ENCODE results near the gene FAM163B. TPM values are rescaled to one million over a fixed set of nuclear protein-coding genes. Genes with fewer than 3 reads are reported as not detected.

FAM163B gene
- total RNA-seq, 2 donors from 2014 or later = not detected

- Histone ChIP-seq H3K4me1 (ENCODE audit: control insufficient read depth in 1 of 2, low read depth in 2 of 2) (no peaks in the 10 kb centered on the region), H3K27me3 (replicated peaks; ENCODE audit: insufficient read depth) (no peaks in the 10 kb centered on the region), H3K9me3 (no peaks in the 10 kb centered on the region), H3K27ac (no peak overlapping the region), H3K4me3 (no peak overlapping the region), H3K36me3 (no peaks in the 10 kb centered on the region)
- ATAC-seq (ENCODE audit: insufficient number of reproducible peaks, low FRiP score, low read depth) = no peak
- no peak for TF ChIP-seq CTCF (IDR thresholded peaks at IDR 0.05)
- no peak for DNase-seq (ENCODE audit: low spot score)
Observed at GRCh38 chr9:133638711-133639110, 29.5 kb upstream of the FAM163B start.

- DNase-seq (ENCODE audit: low spot score) = no peak
- no peaks in the 10 kb centered on the region for H3K36me3 ChIP-seq
- H3K4me3 ChIP-seq = no peak overlapping the region
- no peak for ATAC-seq (ENCODE audit: insufficient number of reproducible peaks, low FRiP score, low read depth)
- no peaks in the 10 kb centered on the region for H3K9me3 ChIP-seq
- no peaks in the 10 kb centered on the region for H3K27me3 ChIP-seq (replicated peaks; ENCODE audit: insufficient read depth)
- no peak overlapping the region for H3K27ac ChIP-seq
- H3K4me1 ChIP-seq (ENCODE audit: control insufficient read depth in 1 of 2, low read depth in 2 of 2) = no peaks in the 10 kb centered on the region
- TF ChIP-seq CTCF (IDR thresholded peaks at IDR 0.05) = no peak
Observed at GRCh38 chr9:133638076-133638475, 28.9 kb upstream of the FAM163B start.

GRCh38 chr9:133637451-133638055 is 28.4 kb upstream of the FAM163B start:
- H3K4me3 ChIP-seq = no peak overlapping the region
- no peaks in the 10 kb centered on the region for H3K36me3 ChIP-seq
- TF ChIP-seq CTCF (IDR thresholded peaks at IDR 0.05) = no peak
- H3K9me3 ChIP-seq = no peaks in the 10 kb centered on the region
- H3K4me1 ChIP-seq (ENCODE audit: control insufficient read depth in 1 of 2, low read depth in 2 of 2) = no peaks in the 10 kb centered on the region
- no peaks in the 10 kb centered on the region for H3K27me3 ChIP-seq (replicated peaks; ENCODE audit: insufficient read depth)
- ATAC-seq (ENCODE audit: insufficient number of reproducible peaks, low FRiP score, low read depth) (no peak), DNase-seq (ENCODE audit: low spot score) (no peak)
- no peak overlapping the region for H3K27ac ChIP-seq

- ATAC-seq (ENCODE audit: insufficient number of reproducible peaks, low FRiP score, low read depth) (no peak), DNase-seq (ENCODE audit: low spot score) (no peak)
- TF ChIP-seq CTCF (IDR thresholded peaks at IDR 0.05) = no peak
- H3K4me3 ChIP-seq = no peak overlapping the region
- H3K27ac ChIP-seq = no peak overlapping the region
- no peaks in the 10 kb centered on the region for H3K9me3 ChIP-seq
- no peaks in the 10 kb centered on the region for H3K4me1 ChIP-seq (ENCODE audit: control insufficient read depth in 1 of 2, low read depth in 2 of 2)
- no peaks in the 10 kb centered on the region for H3K27me3 ChIP-seq (replicated peaks; ENCODE audit: insufficient read depth)
- H3K36me3 ChIP-seq = no peaks in the 10 kb centered on the region
Observed at GRCh38 chr9:133636902-133637301, 27.7 kb upstream of the FAM163B start.

- no peak for ATAC-seq (ENCODE audit: insufficient number of reproducible peaks, low FRiP score, low read depth)
- DNase-seq (ENCODE audit: low spot score) = no peak
- H3K4me1 ChIP-seq (ENCODE audit: control insufficient read depth in 1 of 2, low read depth in 2 of 2) = no peaks in the 10 kb centered on the region
- no peak within 1 kb of the TSS for H3K4me3 ChIP-seq
- H3K36me3 ChIP-seq = no peaks in the 10 kb centered on the region
- no peaks in the 10 kb centered on the region for H3K27me3 ChIP-seq (replicated peaks; ENCODE audit: insufficient read depth)
- no peak within 1 kb of the TSS for H3K27ac ChIP-seq
- TF ChIP-seq CTCF (IDR thresholded peaks at IDR 0.05) = no peak
- no peaks in the 10 kb centered on the region for H3K9me3 ChIP-seq
Observed at GRCh38 chr9:133635533-133636531, 26.6 kb upstream of the FAM163B start, which contains the start of gene DBH. DBH (plus strand) TSS chr9:133636363; CDS start chr9:133636372, 9 bp downstream.
